Stimulated activated naive CD8-positive, alpha-beta T cell treated with anti-CD3 and anti-CD28 coated beads, Interleukin-15, Interleukin-2, amounts not matched to agents 100 ng/mL and 50 ng/mL, for 24 hours (primary cell): ENCODE results near the gene ANKH.
A peak's percentile ranks its signal among the peaks of the same experiment; 100 is the strongest.
"Not testable (repeated sequence)": the region's sequence is repeated elsewhere in the genome, so short reads cannot be mapped to it uniquely, and the experiment has no call there.

ENCODE experiments used
- H3K27ac Mint-ChIP-seq: one replicate; pipeline ENCODE4 v1.8.0; 2021; ENCODE audit warnings: mild to moderate bottlenecking, mixed read lengths
- H3K27me3 Mint-ChIP-seq: one replicate; pipeline ENCODE4 v1.8.0; 2021; ENCODE audit warnings: mixed read lengths
- H3K36me3 Mint-ChIP-seq: one replicate; pipeline ENCODE4 v1.8.0; 2021; ENCODE audit warnings: low read depth, mixed read lengths
- H3K4me1 Mint-ChIP-seq: one replicate; pipeline ENCODE4 v1.8.0; 2021; ENCODE audit warnings: low read depth, mixed read lengths
- H3K4me3 Mint-ChIP-seq: one replicate; pipeline ENCODE4 v1.8.0; 2021; ENCODE audit warnings: mild to moderate bottlenecking, mixed read lengths
- H3K9me3 Mint-ChIP-seq: one replicate; pipeline ENCODE4 v1.8.0; 2021; ENCODE audit warnings: mixed read lengths

ANKH gene

GRCh38 chr5:14813747-14814146 lies 57.8 kb downstream of the ANKH start:
- H3K9me3 Mint-ChIP-seq = no peaks in the 10 kb centered on the region
- peak overlapping the region; percentile 19 for H3K27ac Mint-ChIP-seq
- H3K4me1 Mint-ChIP-seq = peaks cover 90% of the 10 kb centered on the region
- peaks cover 22% of the 10 kb centered on the region for H3K36me3 Mint-ChIP-seq
- no peaks in the 10 kb centered on the region for H3K27me3 Mint-ChIP-seq
- no peak overlapping the region for H3K4me3 Mint-ChIP-seq

DNA sequence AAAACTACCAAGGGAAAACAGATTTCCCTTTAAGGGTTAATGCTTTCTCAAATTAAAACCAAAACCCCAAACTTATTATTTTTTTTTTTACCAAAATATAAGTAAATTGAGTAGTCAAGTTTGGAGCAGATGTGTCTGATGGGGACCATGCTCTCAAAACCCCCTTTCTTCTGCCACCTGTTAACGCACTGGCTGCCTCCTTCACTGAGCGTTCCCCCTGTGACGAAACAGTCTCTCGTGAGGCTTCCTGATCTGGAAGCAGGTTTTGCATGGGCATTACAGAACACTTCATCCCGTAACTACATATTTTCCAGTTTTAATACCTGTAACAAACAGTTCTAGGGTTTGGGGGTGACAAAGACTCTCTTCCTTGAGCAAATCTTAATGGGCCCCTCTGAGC lies 59.4 kb downstream of the ANKH start:
- H3K4me3 Mint-ChIP-seq = no peak overlapping the region
- H3K9me3 Mint-ChIP-seq = no peaks in the 10 kb centered on the region

GRCh38 chr5:14810928-14811572 lies 60.5 kb downstream of the ANKH start:
- peak overlapping the region; percentile 56 for H3K4me3 Mint-ChIP-seq

More for the DNA sequence above, 59.4 kb downstream of the ANKH start:
- Mint-ChIP-seq H3K27me3 (no peaks in the 10 kb centered on the region), H3K36me3 (peaks cover 22% of the 10 kb centered on the region), H3K4me1 (peaks cover 89% of the 10 kb centered on the region), H3K27ac (peak overlapping the region; percentile 13)

GRCh38 chr5:14810282-14810681 lies 61.3 kb downstream of the ANKH start:
- H3K36me3 Mint-ChIP-seq = peaks cover 25% of the 10 kb centered on the region
- H3K27me3 Mint-ChIP-seq = no peaks in the 10 kb centered on the region
- peaks cover 70% of the 10 kb centered on the region for H3K4me1 Mint-ChIP-seq
- peak overlapping the region; percentile 56 for H3K4me3 Mint-ChIP-seq
- peak overlapping the region; percentile 87 for H3K27ac Mint-ChIP-seq
- H3K9me3 Mint-ChIP-seq = no peaks in the 10 kb centered on the region

More at GRCh38 chr5:14810928-14811572, 60.5 kb downstream of the ANKH start:
- no peaks in the 10 kb centered on the region for H3K27me3 Mint-ChIP-seq
- no peaks in the 10 kb centered on the region for H3K9me3 Mint-ChIP-seq
- H3K4me1 Mint-ChIP-seq = peaks cover 78% of the 10 kb centered on the region
- peaks cover 20% of the 10 kb centered on the region for H3K36me3 Mint-ChIP-seq
- peak overlapping the region; percentile 87 for H3K27ac Mint-ChIP-seq

DNA sequence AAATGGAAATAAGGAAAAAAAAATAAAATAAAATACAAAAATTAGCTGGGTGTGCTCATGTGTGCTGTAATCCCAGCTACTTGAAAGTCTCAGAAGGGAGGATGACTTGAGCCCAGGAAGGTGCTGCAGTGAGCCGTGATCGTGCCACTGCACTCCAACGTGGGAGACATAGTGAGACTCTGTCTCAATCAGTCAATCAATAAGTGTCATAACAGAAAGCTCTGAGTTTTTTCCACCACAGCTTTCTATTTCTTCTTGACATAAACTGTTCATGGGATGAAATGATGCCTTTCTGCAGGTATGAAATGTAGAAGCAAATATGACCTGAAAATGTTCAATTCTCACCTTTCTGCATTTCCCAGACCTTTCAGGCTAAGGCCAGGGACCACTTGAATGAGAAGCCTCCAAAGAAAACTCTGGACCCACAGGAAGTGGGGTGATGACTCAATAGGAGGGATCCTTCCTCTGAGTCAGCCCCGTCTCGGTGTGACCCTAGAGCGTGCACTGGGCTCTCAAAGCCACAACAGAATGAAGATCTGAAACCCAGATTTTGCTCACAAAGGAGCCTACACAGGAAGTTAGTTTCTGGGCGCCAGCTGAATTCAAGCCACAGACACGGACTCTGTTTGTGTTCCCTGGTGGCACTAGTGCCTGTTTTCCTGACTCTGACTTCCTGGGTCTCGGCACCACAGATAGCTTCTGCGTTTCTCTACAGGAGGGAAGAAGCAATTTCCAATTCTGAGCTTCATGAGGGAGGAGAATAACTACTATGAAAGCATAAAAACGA lies 62.0 kb downstream of the ANKH start:
- Mint-ChIP-seq H3K9me3 (no peaks in the 10 kb centered on the region), H3K27ac (peak overlapping the region; percentile 87), H3K36me3 (peaks cover 32% of the 10 kb centered on the region), H3K4me3 (peak overlapping the region; percentile 69), H3K27me3 (no peaks in the 10 kb centered on the region), H3K4me1 (peaks cover 63% of the 10 kb centered on the region)

DNA sequence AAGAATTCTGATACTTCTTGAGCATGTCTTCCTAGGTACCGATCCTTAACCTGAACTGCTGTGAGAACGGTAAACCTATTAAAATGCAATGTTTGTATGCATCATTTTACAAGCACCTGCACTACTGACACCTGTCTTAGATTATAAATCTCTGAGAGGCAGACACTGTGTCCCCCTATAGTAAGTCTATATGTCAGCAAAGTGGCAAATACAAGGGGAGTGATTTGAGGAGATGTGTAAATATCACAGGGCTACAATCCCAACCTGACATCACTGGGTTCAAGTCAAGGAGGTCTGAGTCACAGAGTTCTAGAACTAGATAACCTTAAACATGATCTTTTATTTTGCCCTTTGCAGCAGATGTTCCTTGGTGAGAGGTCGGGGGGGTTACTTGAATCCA lies 64.1 kb downstream of the ANKH start:
- Mint-ChIP-seq H3K4me1 (peaks cover 53% of the 10 kb centered on the region), H3K27me3 (no peaks in the 10 kb centered on the region), H3K4me3 (no peak overlapping the region), H3K27ac (no peak overlapping the region), H3K9me3 (peaks cover 3% of the 10 kb centered on the region), H3K36me3 (peaks cover 31% of the 10 kb centered on the region)

GRCh38 chr5:14806456-14806855 lies 65.1 kb downstream of the ANKH start:
- Mint-ChIP-seq H3K9me3 (peaks cover 3% of the 10 kb centered on the region), H3K27me3 (no peaks in the 10 kb centered on the region), H3K36me3 (peaks cover 41% of the 10 kb centered on the region), H3K27ac (no peak overlapping the region), H3K4me1 (peaks cover 54% of the 10 kb centered on the region), H3K4me3 (no peak overlapping the region)

- peaks cover 62% of the 10 kb centered on the region for H3K36me3 Mint-ChIP-seq
- H3K9me3 Mint-ChIP-seq = peaks cover 3% of the 10 kb centered on the region
- H3K4me3 Mint-ChIP-seq = no peak overlapping the region
- peaks cover 25% of the 10 kb centered on the region for H3K4me1 Mint-ChIP-seq
- H3K27me3 Mint-ChIP-seq = no peaks in the 10 kb centered on the region
- no peak overlapping the region for H3K27ac Mint-ChIP-seq
Observed at GRCh38 chr5:14802541-14802940, 69.0 kb downstream of the ANKH start.

DNA sequence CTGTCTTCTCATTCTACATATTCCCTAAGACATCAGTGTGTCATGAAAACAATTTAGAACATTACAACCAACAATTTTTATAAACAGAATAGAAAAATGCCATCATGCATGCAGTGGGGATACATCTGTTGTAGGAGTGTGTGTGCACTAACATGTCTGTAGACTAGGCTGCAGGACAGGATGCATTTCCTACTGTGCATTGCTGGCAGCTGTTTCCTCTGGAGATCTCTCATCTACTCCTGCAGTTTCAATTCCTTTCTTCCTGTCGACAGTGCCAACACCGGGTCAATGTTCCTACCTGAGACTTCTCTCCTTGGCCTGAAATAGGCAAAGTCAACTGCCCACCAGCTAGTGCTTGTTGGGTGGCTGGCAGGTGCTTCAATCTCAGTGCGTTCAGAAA lies 69.8 kb downstream of the ANKH start:
- peaks cover 66% of the 10 kb centered on the region for H3K36me3 Mint-ChIP-seq
- no peak overlapping the region for H3K4me3 Mint-ChIP-seq
- H3K9me3 Mint-ChIP-seq = peaks cover 3% of the 10 kb centered on the region
- no peak overlapping the region for H3K27ac Mint-ChIP-seq
- H3K27me3 Mint-ChIP-seq = no peaks in the 10 kb centered on the region
- H3K4me1 Mint-ChIP-seq = peaks cover 21% of the 10 kb centered on the region

GRCh38 chr5:14797385-14797784 lies 74.2 kb downstream of the ANKH start:
- H3K27ac Mint-ChIP-seq, H3K9me3 Mint-ChIP-seq, H3K4me3 Mint-ChIP-seq, H3K27me3 Mint-ChIP-seq: not testable (repeated sequence)
- H3K36me3 Mint-ChIP-seq = peaks cover 40% of the 10 kb centered on the region
- peaks cover 30% of the 10 kb centered on the region for H3K4me1 Mint-ChIP-seq

- Mint-ChIP-seq H3K9me3 (no peaks in the 10 kb centered on the region), H3K36me3 (peaks cover 43% of the 10 kb centered on the region), H3K4me3 (no peak overlapping the region), H3K27me3 (no peaks in the 10 kb centered on the region), H3K4me1 (peaks cover 41% of the 10 kb centered on the region), H3K27ac (no peak overlapping the region)
Observed at GRCh38 chr5:14794583-14795230, 76.9 kb downstream of the ANKH start.

DNA sequence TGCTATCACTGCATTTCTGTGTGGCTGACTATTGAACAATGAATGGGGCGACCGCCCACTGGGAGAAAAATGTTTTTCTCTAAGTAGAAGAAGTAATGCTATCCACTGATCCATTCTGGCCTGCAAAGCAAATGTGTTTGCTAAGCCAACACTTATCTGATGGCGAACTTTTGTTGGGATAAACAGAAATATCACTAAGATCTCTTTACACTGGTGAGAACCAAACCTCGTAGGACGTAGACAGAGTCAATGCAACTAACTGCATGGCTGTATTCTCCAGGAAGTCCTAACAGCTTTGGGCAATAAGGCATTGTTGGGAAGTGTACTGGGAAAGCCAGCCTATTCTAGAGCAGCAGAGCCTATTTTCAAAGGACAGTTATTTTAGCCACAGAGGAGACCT lies 77.7 kb downstream of the ANKH start:
- Mint-ChIP-seq H3K9me3 (no peaks in the 10 kb centered on the region), H3K4me3 (no peak overlapping the region), H3K4me1 (peaks cover 41% of the 10 kb centered on the region), H3K36me3 (peaks cover 38% of the 10 kb centered on the region), H3K27me3 (no peaks in the 10 kb centered on the region), H3K27ac (no peak overlapping the region)

- H3K9me3 Mint-ChIP-seq = no peaks in the 10 kb centered on the region
- H3K27me3 Mint-ChIP-seq = no peaks in the 10 kb centered on the region
- H3K4me1 Mint-ChIP-seq = peaks cover 43% of the 10 kb centered on the region
- H3K36me3 Mint-ChIP-seq = peaks cover 29% of the 10 kb centered on the region
- H3K27ac Mint-ChIP-seq = no peak overlapping the region
- H3K4me3 Mint-ChIP-seq = no peak overlapping the region
Observed at GRCh38 chr5:14790911-14791310, 80.7 kb downstream of the ANKH start.

DNA sequence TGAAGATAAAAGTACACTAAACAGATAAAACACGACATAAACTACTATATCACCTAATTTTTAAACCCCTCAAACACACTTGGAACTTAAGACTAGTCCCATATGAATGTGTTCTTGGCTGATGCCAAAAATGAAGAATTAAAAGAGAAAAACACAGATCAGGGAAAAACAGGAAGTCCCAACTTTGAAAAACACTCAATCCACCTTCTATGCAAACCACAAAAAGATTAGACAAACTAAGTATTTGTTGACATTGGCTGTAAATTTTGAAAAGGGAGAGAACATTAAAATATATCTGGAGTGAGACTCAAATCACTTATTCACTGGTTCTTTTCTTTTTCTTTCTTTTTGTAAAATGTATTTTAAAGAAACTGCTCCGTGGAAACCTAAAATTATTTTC lies 81.4 kb downstream of the ANKH start:
- H3K4me1 Mint-ChIP-seq = peaks cover 36% of the 10 kb centered on the region
- no peak overlapping the region for H3K4me3 Mint-ChIP-seq
- H3K27ac Mint-ChIP-seq = no peak overlapping the region
- H3K36me3 Mint-ChIP-seq = peaks cover 31% of the 10 kb centered on the region
- H3K9me3 Mint-ChIP-seq = no peaks in the 10 kb centered on the region
- no peaks in the 10 kb centered on the region for H3K27me3 Mint-ChIP-seq
